HG02642 (cell line): ENCODE data around the gene SCGN.
"Not testable (repeated sequence)": the region's sequence is repeated elsewhere in the genome, so short reads cannot be mapped to it uniquely, and the experiment has no call there.

ENCODE experiments used
- ATAC-seq: cut with Tn5 transposase; IDR thresholded peaks from one replicate; pipeline ENCODE4 v1.9.1; 2021; ENCODE audit warnings: mild to moderate bottlenecking; ENCODE audit not compliant: unreplicated experiment, poor library complexity

Gene SCGN

DNA sequence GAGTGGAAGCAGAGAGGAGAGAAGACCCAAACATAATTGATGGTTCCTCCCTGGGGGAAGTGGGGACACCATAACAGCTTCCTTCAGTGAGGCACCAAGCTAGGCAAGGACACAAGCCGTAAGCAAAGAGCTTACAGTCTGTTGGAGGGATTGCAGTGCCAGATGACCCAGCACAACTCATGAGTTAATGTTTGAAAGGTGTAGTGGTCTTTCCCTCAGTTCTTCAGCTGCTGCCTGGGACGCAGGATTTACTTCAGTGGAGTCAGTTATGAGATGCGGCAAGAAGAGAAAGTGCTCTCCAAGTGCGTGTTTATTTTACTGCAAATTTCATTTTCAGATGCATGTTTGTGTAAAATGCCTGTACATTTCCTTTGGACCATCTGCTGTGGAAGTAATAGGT, 63.8 kb downstream of the SCGN start:
- no peak for ATAC-seq

DNA sequence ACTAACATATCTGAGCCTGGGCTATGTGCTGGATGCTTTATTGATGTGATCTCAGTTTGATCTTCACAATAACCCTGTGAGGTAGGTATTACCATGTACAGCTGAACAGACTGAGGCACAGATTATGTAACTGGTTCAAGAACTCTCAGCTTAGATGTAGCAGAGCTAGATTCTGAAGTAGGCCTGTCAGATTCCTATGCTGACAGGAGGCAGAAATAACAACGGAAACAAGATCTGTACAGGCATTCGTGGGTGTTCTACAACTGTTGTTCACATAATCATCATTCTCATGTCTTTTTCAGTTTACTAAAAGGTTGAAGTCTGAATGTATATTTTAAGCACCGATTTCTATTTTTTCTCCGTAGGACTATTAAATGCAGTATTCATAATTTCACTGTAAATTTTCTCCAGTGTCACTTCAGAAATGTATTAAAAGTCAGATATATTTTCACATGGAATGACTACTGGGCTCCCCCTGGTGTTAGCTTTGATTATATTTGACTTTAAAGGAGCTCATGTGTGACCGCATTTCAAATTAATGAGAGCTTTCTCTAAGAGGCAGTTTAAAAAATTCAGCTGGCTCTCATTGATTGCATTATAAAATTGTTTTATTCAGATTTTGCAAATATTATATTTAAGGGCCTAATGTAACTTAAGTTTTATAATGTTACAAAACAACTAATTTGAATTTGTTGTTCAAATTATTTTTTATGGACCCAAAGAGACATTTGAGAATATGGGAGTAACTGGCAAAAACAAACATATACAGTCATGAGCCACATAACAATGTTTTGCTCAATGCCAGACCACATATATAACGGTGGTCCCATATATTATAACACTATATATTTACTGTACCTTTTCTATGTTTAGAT, 66.1 kb downstream of the SCGN start:
- ATAC-seq, result no peak

DNA sequence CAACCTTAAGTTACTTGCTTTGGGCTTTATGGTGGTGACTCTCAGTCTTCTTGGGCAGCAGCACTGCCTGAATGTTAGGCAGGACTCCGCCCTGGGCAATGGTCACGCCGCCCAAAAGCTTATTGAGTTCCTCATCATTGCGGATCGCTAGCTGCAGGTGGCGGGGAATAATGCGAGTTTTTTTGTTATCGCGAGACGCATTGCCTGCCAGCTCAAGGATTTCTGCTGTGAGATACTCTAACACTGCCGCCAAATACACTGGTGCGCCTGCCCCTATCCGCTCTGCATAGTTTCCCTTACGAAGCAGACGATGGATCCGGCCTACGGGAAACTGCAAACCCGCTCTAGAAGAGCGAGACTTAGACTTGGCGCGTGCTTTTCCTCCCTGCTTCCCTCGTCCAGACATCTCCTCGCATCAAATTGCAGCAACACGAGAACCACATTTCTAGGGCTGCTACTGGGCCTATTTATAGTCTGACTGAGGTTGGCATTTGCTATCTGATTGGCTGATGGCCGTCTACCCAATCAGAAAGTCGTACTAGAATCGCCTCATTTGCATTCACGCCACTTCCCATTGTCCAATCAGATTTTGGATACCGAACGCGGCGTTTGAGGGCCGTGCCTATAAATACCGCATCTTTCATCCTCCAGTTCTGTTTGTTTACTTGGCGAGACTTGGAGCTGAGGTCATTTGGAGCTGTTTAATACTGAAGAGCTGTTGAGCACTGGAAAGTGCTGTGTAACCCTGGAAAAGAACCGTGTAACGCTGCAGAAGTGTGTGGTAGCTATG, 74.3 kb downstream of the SCGN start:
- ATAC-seq, result no peak

DNA sequence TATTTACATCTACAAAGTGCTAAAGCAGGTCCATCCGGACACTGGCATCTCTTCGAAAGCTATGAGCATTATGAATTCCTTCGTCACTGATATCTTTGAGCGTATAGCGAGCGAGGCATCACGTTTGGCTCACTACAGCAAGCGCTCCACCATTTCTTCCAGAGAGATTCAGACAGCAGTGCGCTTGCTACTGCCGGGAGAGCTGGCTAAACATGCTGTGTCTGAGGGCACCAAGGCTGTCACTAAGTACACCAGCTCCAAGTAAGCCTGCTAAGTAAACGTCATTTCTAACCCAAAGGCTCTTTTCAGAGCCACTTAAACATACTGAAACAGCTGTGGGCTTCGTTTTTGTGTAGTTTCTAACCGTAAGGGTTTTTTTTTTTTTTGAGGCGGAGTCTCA, 75.0 kb downstream of the SCGN start:
- ATAC-seq, result no peak

DNA sequence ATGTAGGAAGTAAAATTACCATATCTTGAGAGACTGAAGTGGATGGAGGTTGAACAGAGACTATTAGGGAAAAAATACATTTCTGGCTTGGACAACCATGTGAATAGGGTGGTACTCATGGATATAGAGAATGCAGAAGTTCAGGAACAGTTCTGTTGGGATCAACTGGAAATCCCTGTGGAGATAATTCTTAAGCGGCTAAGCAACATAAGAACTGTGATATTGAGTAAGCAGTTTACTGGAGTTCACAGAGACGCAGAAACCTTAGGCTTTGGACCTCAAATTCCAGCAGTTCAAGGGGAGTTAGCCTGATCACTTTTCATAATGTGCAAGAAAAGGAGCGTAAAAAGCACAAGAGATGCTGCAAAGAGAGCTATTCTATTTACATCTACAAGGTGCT, 78.9 kb downstream of the SCGN start:
- ATAC-seq, result no peak

DNA sequence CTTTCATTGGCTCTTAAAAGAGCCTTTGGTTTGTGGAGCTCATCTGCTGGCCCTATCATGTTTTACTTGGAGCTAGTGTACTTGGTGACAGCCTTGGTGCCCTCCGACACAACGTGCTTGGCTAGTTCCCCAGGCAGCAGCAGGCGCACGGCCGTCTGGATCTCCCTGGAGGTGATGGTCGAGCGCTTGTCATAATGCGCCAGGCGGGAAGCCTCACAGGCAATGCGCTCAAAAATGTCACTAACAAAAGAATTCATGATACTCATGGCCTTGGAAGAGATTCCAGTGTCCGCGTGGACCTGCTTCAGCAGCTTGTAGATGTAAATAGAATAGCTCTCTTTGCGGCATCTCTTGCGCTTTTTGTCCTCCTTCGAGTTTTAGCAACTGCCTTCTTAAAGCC, 79.7 kb downstream of the SCGN start:
- ATAC-seq, result no peak

DNA sequence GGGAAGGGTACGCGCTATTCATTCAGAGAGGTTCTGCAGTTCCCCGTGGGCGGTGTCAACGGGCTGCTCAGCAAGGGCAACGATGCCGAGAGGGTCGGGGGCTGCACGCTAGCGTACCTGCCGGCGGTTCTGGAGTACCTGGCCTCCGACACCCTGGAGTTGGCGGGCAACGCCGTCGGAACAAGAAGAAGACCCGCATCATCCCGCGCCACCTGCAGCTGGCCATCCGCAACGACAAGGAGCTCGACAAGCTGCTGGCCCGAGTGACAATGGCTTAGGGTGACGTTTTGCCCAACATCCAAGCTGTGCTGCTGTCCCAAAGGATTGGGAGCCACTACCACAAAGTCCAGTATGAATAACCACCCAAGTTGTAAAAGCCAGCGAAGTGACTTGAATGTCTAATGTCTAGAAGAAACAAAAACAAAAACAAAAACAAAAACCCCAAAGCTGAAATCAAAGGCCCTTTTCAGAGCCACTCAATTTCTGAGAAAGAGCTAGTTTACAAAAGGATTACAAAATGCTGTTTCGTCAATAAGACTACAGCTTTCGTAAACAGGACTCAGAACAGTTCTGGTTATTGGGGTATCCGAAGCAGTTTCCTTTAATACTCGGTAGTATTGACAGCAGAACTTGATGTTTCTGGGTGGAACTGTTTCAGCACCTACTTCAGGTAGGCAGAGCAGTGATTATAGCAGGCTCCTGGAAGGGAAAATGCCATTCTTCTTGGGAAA, 80.6 kb downstream of the SCGN start:
- ATAC-seq, result no peak

DNA sequence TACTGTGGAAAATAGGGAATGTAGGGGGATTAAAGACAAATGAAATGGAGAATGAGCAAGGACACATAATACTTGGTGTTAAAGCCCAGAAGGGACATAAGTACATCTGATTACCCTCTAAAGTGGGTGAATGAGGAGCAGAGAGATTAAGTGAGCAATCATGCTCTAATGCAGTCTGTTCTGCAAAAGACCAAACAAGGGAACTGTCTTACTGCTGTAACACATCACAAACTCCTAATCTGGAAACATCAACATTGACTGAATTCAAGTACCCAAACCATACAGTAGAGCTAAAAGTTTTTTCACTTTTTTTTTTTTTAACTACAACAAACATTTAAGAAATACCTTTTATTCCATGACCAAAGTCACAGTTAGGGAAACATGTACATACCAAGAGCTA, 83.2 kb downstream of the SCGN start:
- no peak for ATAC-seq

DNA sequence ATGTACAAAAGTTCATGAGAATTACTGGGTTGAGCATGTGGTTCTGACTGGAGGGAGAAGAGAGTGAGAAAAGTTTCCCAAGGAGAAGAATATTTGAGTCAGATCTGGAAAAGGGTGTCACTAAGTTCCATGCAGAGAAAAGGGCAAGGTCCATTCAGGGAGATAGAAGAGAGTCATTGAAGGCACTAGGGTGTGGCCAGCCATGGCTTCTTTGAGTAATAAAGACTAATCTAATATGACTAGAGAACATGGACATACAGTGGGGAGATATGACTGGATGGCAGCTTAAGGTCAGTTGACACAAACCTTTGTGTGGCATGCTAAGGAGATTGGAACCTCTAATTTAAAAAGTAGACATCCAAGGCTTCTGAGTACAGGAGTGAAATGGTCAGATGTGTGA, 91.9 kb downstream of the SCGN start:
- ATAC-seq, result no peak

DNA sequence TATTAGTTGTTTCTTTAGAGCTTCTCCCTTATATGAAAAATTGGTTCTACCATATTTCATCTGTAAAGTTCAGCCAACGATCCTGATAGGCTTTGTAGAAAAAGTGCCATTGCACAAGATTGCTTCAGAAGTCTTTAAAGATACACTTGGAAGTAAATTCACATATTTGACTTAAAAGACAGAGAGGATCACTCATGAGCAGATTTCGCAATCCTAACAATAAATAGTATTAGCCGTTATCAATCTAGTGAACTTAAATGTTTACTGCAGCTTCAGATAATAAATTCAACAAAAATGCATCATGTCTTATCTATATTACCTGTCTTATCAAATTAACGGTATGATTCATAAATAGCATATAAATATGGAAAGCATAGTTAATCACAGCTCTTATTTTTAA, 93.8 kb downstream of the SCGN start:
- ATAC-seq, result no peak

DNA sequence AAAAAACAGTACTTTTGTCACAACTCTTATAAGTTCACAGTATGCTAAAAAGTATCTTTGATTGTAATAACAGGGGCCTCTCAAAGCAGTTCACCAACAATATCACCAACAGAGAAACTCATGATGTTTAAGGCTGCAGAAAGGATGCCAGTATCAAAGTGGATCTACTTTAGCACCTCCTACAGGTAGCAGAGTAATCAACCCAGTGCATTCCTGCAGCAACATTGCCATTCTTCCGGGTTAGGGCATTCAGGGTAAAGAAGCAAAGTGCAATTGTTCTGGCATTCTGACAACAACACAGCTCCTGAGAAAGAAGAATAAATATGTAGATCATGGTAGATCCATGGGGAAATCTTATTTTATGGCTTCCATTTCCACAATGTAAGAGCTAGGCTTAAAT, 95.0 kb downstream of the SCGN start:
- no peak for ATAC-seq

DNA sequence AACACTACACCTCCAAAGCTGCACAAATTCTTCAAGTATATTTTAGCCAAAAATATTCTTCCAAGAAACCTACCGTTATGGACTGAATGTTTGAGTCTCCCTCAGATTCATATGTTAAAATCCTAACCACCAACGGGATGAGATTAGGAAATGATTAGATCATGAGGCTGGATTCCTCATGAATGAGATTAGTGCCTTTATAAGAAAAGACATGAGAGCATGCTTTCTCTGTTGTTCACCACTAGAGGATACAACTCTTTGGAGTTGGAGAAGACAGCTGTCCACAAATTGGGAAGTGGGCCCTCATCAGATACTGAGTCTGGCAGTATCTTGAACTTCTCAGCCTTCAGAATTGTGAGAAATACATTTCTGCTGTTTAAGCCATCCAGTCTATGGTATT, 95.5 kb downstream of the SCGN start:
- no peak for ATAC-seq

DNA sequence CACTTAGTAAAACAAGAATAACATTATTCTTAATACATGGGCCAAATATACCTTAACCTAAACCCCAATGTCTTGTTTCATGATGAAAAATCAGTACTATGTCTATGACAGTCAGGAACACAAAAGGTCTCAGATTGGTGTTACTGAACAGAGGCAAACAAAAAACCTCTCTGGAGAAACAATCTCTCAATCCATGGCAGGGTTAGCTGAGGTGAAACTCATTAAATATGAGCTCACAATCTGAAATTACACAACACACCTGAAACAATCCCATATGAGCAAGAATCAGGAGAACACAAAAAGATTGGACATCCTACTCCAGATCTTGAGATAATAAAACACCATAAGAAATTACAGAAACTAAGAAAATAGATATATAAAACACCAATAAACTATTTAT, 96.0 kb downstream of the SCGN start:
- ATAC-seq, result no peak

DNA sequence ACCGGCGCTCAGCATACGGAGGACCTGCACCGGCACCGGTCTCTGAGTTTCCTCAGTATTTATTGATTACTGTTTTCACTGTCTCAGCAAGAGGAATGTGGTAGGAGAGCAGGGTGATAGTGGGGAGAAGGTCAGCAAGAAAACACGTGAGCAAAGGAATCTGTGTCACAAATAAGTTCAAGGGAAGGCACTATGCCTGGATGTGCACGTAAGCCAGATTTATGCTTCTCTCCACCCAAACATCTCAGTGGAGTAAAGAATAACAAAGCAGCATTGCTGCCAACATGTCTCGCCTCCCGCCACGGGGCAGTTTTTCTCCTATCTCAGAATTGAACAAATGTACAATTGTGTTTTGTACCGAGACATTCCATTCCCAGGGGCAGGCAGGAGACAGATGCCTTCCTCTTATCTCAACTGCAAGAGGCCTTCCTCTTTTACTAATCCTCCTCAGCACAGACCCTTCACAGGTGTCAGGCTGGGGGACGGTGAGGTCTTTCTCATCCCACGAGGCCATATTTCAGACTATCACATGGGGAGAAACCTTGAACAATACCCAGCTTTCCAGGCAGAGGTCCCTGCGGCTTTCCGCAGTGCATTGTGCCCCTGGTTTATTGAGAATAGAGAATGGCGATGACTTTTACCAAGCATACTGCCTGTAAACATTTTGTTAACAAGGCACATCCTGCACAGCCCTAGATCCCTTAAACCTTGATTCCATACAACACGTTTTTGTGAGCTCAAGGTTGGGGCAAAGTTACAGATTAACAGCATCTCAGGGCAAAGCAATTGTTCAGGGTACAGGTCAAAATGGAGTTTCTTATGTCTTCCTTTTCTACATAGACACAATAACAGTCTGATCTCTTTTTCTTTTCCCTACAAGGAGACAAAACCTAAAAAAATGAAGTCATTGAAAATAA, 96.8 kb downstream of the SCGN start:
- ATAC-seq, result not testable (repeated sequence)

DNA sequence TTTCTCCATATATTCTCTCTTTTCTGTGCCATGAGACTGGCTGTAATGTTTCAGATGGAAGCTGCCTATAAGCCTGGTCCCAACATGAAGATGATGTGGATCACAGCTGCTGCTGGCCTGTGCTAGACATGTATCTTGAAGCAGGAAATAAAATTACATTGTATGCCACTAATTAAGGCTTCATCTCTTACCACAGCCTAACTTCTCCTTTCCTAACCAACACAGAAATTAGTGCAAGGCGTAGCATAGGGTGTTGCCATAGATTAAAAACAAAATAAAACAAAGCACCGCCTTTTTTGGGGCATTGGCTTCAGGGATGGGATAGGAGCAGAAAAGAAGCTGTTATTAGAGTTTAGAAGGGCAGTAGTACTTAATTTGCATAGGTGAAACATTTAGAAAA, 97.8 kb downstream of the SCGN start:
- no peak for ATAC-seq

DNA sequence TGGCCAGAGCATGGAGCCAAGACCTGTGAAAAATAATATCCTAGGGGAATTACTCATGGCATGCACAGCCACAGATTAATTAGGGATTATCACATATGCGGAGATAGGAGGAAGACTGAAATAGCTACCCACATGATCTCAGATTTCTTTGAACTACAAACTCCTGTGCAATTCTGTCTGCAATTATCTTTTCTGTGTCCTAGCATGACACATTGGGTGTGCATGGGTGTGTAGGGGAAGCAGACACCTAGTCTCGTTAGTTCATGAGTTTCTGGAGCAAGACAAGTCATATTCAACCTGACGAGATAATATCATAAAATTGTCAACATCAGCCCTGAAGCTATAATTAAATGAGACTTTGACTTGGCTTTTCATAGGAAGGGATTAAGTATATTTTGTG, 98.9 kb downstream of the SCGN start:
- ATAC-seq, result no peak
